HepG2 (cell line): ENCODE data around the gene ORC2. TPM values are rescaled to one million over a fixed set of nuclear protein-coding genes. Genes with fewer than 3 reads are reported as not detected.

ENCODE experiments used
- ELF4 ChIP-seq: sonication (generic); formaldehyde crosslinking; IDR thresholded peaks from 2 replicates; pipeline ENCODE4 v1.5.0; 2020; ENCODE audit warnings: missing genetic modification reagents, mild to moderate bottlenecking, moderate library complexity, borderline replicate concordance
- FOXJ3 ChIP-seq: sonication (generic); formaldehyde crosslinking; IDR thresholded peaks from 2 replicates; pipeline ENCODE4 v1.4.0; 2020; ENCODE audit warnings: missing genetic modification reagents, mild to moderate bottlenecking, borderline replicate concordance
- HDAC6 ChIP-seq: fragments of 200-600 bp; sonication (generic); IDR thresholded peaks from 2 replicates; pipeline ENCODE4 v1.7.0; 2017; ENCODE audit warnings: mild to moderate bottlenecking, antibody characterized with exemption, low read length, low read depth
- HNF4A ChIP-seq: sonication (generic); formaldehyde crosslinking; IDR thresholded peaks from 2 replicates; pipeline ENCODE4 v1.4.0; 2020; ENCODE audit warnings: missing genetic modification reagents
- HNRNPH1 ChIP-seq: fragments of 200-400 bp; formaldehyde crosslinking; optimal IDR thresholded peaks from 2 replicates; pipeline ENCODE3; 2017; ENCODE audit warnings: mild to moderate bottlenecking, low read depth, low read length
- IKZF1 ChIP-seq: fragments of 450-650 bp; IDR thresholded peaks from 2 replicates; pipeline ENCODE4 v1.7.1; 2016
- NAIF1 ChIP-seq: sonication (generic); formaldehyde crosslinking; IDR thresholded peaks from 2 replicates; pipeline ENCODE4 v1.5.0; 2020; ENCODE audit warnings: mild to moderate bottlenecking, missing genetic modification reagents, borderline replicate concordance
- PRPF4 ChIP-seq: fragments of 200-400 bp; formaldehyde crosslinking; IDR thresholded peaks from 2 replicates; pipeline ENCODE4 v1.6.1; 2016; ENCODE audit warnings: low read length, low read depth; ENCODE audit not compliant: poor library complexity, severe bottlenecking
- TAF15 ChIP-seq: fragments of 200-400 bp; formaldehyde crosslinking; IDR thresholded peaks from one replicate; pipeline ENCODE4 v1.6.1; 2018; ENCODE audit warnings: mild to moderate bottlenecking, low read depth, low read length; ENCODE audit not compliant: poor library complexity, severe bottlenecking
- TBL1XR1 ChIP-seq: fragments of 150-350 bp; IDR thresholded peaks from 2 replicates; pipeline ENCODE4 v1.6.1; 2014; ENCODE audit warnings: borderline replicate concordance, low read length; ENCODE audit not compliant: partially characterized antibody
- ZNF124 ChIP-seq: sonication (generic); formaldehyde crosslinking; IDR thresholded peaks from 2 replicates; pipeline ENCODE4 v1.4.0; 2020; ENCODE audit warnings: missing genetic modification reagents
- ZNF136 ChIP-seq: sonication (generic); formaldehyde crosslinking; IDR thresholded peaks from 2 replicates; pipeline ENCODE4 v1.8.1; 2022; ENCODE audit warnings: low read depth, mild to moderate bottlenecking, moderate library complexity, missing genetic modification reagents
- ZNF20 ChIP-seq: sonication (generic); formaldehyde crosslinking; IDR thresholded peaks from 2 replicates; pipeline ENCODE4 v1.4.0; 2020; ENCODE audit warnings: mild to moderate bottlenecking, moderate library complexity, missing genetic modification reagents
- ZNF296 ChIP-seq: sonication (generic); formaldehyde crosslinking; conservative IDR thresholded peaks from 2 replicates; pipeline ENCODE4 v1.5.0; 2020; ENCODE audit warnings: mild to moderate bottlenecking, missing genetic modification reagents
- ZNF496 ChIP-seq: sonication (generic); formaldehyde crosslinking; IDR thresholded peaks from 2 replicates; pipeline ENCODE4 v1.8.1; 2023; ENCODE audit warnings: mild to moderate bottlenecking, moderate library complexity, missing genetic modification reagents; ENCODE audit not compliant: insufficient replicate concordance
- ZNF550 ChIP-seq: sonication (generic); formaldehyde crosslinking; IDR thresholded peaks from 2 replicates; pipeline ENCODE4 v1.4.0; 2020; ENCODE audit warnings: mild to moderate bottlenecking, missing genetic modification reagents, borderline replicate concordance
- ZNF761 ChIP-seq: sonication (generic); formaldehyde crosslinking; conservative IDR thresholded peaks from 2 replicates; pipeline ENCODE4 v1.4.0; 2020; ENCODE audit warnings: mild to moderate bottlenecking, missing genetic modification reagents
- ZNF768 ChIP-seq: sonication (generic); formaldehyde crosslinking; IDR thresholded peaks from 2 replicates; pipeline ENCODE4 v1.4.0; 2020; ENCODE audit warnings: missing genetic modification reagents
- ZSCAN12 ChIP-seq: sonication (generic); formaldehyde crosslinking; IDR thresholded peaks from 2 replicates; pipeline ENCODE4 v1.9.0; 2021; ENCODE audit warnings: mild to moderate bottlenecking, missing genetic modification reagents
- polyA plus RNA-seq, 8 experiments: library from polyadenylated mRNA; depleted of rRNA in 3 of 8; stranded (reverse) in 7 of 8; unstranded in 1 of 8; fragments of >200 nt; fragmentation: Illumina TruSeq in 4 of 8; extraction: Trizol in 4 of 8; gene quantifications; 2 replicates each; pipeline versions ENCODE4 v1.2.1 to v1.2.3, GENCODE V29; 2011 to 2016; ENCODE audit warnings: low read depth in 4 of 8, missing spikeins in 1 of 8, mixed read lengths in 1 of 8; ENCODE audit not compliant: insufficient read depth in 1 of 8
- total RNA-seq, 5 experiments: library from RNA; depleted of rRNA; stranded (reverse); fragments of >200 nt; fragmentation: Illumina TruSeq; extraction: Trizol; gene quantifications; 2 replicates each; pipeline ENCODE4 v1.2.3, GENCODE V29; 2016; ENCODE audit warnings: low read depth in 1 of 5
- TF ChIP-seq, protein P1 (sequence below): sonication (generic); formaldehyde crosslinking; IDR thresholded peaks from 2 replicates; pipeline ENCODE4 v1.8.0; 2022; ENCODE audit warnings: mild to moderate bottlenecking, missing genetic modification reagents, moderate library complexity
- TF ChIP-seq, protein P2 (sequence below): sonication (generic); formaldehyde crosslinking; IDR thresholded peaks from 2 replicates; pipeline ENCODE4 v1.4.0; 2020; ENCODE audit warnings: missing genetic modification reagents
- TF ChIP-seq, protein P3 (sequence below): sonication (generic); formaldehyde crosslinking; IDR thresholded peaks from 2 replicates; pipeline ENCODE4 v1.8.1; 2023; ENCODE audit warnings: mild to moderate bottlenecking, inconsistent platforms, moderate library complexity, missing genetic modification reagents, borderline replicate concordance
- TF ChIP-seq, protein P4 (sequence below): sonication (generic); formaldehyde crosslinking; IDR thresholded peaks from 2 replicates; pipeline ENCODE4 v1.4.0; 2020; ENCODE audit warnings: missing genetic modification reagents

Gene ORC2
- total and polyA plus RNA-seq, 2 of the 13 experiments (the other 11 are each of a cell fraction or from before 2014, with no cell fraction given): 19.3 to 73.5 TPM

DNA sequence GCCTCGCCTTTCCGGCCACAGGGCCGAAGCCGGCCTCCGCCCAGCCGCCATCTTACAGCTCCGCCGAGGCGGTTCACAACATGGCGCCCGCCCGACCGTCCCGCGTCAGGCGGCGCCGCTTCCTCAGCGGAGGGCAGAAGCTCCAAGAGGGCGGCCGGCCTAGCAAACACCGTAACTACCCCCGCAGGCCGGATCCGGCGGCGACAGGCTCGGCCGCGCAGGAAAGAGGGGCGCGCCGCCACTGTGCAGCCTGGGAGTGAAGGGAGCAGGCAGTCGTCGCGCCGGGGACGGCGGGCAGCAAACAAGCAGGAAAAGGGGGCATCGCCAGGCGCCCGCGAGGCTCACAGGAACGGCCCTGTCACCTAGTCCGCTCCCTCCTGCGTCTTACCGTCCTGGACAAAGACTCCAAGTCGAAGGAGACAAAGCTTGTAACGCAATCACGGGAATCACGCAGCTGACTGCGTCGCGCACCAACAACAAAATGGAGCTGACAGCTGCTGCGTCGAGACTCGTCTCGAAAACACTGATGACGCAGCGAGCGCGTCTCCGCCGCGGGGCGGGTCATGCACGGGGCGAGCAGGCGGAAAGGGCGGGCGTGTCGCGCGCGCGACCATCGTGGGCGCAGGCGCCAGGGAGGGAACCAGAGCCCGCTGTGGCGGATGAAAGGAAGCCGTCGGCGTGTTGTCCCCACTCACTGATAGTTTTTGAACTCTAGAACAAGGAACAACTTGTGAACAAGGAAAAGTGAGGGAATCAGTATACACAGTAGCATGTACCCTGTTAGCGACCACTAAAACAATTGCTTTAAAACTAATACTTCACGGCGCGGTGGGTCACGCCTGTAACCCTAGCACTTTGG, 99.1 kb downstream of the ORC2 start, which contains the start of gene CLK1 (continued):
- TF ChIP-seq FOXJ3 (CRISPR knock-in tag): peak; percentile 93
- peak; percentile 97 for TF ChIP-seq ZNF761 (CRISPR knock-in tag)
- TF ChIP-seq TAF15: peak; percentile 58
- peak; percentile 46 for TF ChIP-seq ZNF768 (CRISPR knock-in tag)
- peak; percentile 97 for TF ChIP-seq ZNF550 (CRISPR knock-in tag)
- peak; percentile 86; the same call in 1 of the 2 replicates for TF ChIP-seq ZSCAN12
- TF ChIP-seq ZNF496: no peak
- peak; percentile 94 for TF ChIP-seq ZNF124 (CRISPR knock-in tag)
- peak; percentile 22 for TF ChIP-seq TBL1XR1
- TF ChIP-seq NAIF1: peak; percentile 88
- TF ChIP-seq IKZF1: no peak
- no peak for TF ChIP-seq ELF4 (CRISPR knock-in tag)
- peak; percentile 64 for TF ChIP-seq PRPF4
- TF ChIP-seq HNRNPH1: no peak
- TF ChIP-seq HDAC6: no peak
- TF ChIP-seq, protein P1, sequence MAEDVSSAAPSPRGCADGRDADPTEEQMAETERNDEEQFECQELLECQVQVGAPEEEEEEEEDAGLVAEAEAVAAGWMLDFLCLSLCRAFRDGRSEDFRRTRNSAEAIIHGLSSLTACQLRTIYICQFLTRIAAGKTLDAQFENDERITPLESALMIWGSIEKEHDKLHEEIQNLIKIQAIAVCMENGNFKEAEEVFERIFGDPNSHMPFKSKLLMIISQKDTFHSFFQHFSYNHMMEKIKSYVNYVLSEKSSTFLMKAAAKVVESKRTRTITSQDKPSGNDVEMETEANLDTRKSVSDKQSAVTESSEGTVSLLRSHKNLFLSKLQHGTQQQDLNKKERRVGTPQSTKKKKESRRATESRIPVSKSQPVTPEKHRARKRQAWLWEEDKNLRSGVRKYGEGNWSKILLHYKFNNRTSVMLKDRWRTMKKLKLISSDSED (CRISPR knock-in tag): 0 out of 2 replicates have a peak, but pooled peaks have one; percentile 54
- peak; percentile 87 for TF ChIP-seq ZNF296 (CRISPR knock-in tag)
- peak; percentile 89; the same call in 1 of the 2 replicates for TF ChIP-seq ZNF20
- peak; percentile 9 for TF ChIP-seq HNF4A (CRISPR knock-in tag)
- TF ChIP-seq, protein P2, sequence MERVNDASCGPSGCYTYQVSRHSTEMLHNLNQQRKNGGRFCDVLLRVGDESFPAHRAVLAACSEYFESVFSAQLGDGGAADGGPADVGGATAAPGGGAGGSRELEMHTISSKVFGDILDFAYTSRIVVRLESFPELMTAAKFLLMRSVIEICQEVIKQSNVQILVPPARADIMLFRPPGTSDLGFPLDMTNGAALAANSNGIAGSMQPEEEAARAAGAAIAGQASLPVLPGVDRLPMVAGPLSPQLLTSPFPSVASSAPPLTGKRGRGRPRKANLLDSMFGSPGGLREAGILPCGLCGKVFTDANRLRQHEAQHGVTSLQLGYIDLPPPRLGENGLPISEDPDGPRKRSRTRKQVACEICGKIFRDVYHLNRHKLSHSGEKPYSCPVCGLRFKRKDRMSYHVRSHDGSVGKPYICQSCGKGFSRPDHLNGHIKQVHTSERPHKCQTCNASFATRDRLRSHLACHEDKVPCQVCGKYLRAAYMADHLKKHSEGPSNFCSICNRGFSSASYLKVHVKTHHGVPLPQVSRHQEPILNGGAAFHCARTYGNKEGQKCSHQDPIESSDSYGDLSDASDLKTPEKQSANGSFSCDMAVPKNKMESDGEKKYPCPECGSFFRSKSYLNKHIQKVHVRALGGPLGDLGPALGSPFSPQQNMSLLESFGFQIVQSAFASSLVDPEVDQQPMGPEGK (CRISPR knock-in tag): peak; percentile 83
- TF ChIP-seq, protein P3, sequence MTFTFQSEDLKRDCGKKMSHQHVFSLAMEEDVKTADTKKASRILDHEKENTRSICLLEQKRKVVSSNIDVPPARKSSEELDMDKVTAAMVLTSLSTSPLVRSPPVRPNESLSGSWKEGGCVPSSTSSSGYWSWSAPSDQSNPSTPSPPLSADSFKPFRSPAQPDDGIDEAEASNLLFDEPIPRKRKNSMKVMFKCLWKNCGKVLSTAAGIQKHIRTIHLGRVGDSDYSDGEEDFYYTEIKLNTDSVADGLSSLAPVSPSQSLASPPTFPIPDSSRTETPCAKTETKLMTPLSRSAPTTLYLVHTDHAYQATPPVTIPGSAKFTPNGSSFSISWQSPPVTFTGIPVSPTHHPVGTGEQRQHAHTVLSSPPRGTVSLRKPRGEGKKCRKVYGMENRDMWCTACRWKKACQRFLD: peak; percentile 92
- TF ChIP-seq, protein P4, sequence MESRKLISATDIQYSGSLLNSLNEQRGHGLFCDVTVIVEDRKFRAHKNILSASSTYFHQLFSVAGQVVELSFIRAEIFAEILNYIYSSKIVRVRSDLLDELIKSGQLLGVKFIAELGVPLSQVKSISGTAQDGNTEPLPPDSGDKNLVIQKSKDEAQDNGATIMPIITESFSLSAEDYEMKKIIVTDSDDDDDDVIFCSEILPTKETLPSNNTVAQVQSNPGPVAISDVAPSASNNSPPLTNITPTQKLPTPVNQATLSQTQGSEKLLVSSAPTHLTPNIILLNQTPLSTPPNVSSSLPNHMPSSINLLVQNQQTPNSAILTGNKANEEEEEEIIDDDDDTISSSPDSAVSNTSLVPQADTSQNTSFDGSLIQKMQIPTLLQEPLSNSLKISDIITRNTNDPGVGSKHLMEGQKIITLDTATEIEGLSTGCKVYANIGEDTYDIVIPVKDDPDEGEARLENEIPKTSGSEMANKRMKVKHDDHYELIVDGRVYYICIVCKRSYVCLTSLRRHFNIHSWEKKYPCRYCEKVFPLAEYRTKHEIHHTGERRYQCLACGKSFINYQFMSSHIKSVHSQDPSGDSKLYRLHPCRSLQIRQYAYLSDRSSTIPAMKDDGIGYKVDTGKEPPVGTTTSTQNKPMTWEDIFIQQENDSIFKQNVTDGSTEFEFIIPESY (CRISPR knock-in tag): peak; percentile 82
- peak; percentile 96; the same call in 1 of the 2 replicates for TF ChIP-seq ZNF136 (CRISPR knock-in tag)
